Embryonic facial prominence (tissue), 1 donor: Measurements from ENCODE around the gene IMPG2.
A peak's percentile ranks its signal among the peaks of the same experiment; 100 is the strongest.

Experiments
- DNase-seq: peaks from one replicate; pipeline ENCODE4 v3.0.0-alpha.2; 2016; ENCODE audit errors: extremely low spot score

Gene IMPG2

GRCh38 chr3:101240719-101241399, 79.5 kb downstream of the IMPG2 start:
- DNase-seq: no peak

DNA sequence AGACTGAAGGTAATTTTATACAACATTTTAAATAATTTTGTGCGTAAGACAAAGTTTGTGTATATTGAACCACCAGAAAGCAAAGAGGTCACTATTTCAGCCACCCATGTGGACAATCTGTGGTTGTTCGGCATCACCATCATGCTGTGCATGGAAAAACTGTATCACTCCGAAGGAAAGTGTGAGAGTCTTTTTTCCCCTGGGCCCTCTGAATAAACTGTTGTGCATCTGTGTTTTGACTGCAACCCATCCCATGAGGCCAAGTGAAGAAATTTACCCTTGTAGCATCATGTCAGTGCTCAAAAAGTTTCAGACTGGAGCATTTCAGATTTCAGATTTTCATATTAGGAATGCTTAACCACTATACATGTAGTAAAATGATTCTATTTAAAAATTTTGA, 85.3 kb downstream of the IMPG2 start:
- DNase-seq: no peak

- no peak for DNase-seq
Observed at GRCh38 chr3:101230618-101231017, 89.8 kb downstream of the IMPG2 start.

DNA sequence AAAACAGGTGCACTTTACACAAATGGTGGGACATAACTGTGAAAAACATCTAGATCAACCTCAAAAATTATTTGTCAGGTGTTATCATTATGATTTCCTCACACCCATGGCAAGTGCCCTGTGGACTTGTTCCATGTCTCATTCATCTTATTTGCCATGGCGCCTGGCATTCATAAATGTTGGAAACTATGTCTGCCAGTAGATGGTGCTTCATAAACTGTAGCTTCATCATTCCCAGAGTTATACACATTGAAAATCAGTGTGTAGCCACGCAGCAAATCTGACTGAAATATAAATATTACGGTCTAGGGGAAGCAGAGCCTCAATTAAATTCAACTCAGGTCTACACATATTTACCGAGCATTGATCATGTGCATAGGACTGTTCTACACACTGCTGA, 90.7 kb downstream of the IMPG2 start:
- no peak for DNase-seq

DNA sequence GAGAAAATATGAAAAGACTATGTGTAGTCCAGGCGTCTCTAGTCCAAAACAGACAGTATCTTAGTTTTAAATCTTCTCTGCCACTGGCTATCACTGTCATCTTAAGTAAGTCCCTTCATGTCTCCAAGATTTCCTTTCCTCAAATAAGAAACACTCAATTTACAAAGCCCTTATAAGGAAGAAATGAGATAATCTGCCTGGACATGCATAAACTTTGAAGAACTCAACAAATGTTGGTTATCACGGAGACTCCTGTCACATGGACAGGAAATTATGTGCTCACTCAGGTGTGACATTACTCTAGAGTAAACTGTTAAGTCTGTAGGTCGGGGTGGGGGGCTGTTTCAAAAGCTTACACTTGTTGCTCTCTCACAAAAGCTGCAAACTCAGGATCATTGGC, 91.9 kb downstream of the IMPG2 start:
- no peak for DNase-seq

DNA sequence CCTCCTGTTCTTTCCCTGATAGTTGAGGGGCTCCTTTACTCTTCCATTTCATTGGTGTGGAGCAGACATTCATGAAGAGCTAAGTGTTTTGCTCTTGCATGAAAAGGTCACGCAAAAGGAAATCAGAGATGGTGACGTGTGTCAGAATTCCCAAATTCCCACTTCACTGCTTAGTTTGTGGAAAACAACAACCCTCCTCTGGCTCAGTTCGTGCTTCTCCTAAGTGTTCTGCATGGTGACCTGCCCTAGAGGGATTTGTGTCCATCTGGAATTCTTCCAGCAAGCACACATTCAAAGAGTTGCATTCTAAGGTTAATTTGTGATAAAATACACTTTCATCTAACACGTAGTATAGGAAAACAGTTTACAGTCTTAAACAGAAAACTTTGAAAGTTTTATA, 95.6 kb downstream of the IMPG2 start:
- DNase-seq: no peak

- no peak for DNase-seq
Observed at GRCh38 chr3:101223016-101223415, 97.4 kb downstream of the IMPG2 start.

DNA sequence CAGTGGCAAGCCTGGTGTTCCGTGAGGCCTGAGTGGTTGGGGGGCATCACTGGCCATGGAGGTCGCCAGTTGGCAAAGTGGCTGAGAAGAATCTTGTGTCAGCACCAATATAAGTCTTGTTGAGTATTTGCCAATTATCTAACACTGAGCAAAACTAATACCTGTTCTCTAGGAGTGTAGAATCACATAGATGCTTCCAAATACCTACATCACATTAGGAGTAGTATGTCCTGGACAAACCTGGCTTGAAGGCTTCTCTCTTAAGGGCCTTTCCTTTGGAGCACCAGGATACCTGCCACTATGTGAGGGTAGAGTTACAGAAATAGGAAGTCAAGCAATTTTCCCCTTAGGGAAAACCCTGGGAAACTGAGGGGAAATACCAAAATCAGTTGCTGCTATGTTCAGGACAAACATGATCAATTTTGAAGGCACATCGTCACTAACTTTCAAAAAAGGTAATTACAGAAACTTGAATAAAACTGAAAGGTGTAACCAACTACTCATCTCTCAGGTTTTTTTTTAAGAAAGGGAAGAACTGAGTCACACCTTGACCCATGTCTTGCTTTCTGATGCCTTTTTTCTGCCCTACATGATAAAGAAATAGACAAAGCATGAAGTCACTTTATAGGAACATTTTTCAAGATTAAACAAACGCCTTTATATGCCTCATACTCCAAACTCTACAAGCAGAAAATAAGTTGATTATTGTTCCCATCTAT, 100.4 kb downstream of the IMPG2 start:
- DNase-seq: no peak

GRCh38 chr3:101217472-101218245, 102.7 kb downstream of the IMPG2 start:
- no peak for DNase-seq

- no peak for DNase-seq
Observed at GRCh38 chr3:101216710-101217465, 103.5 kb downstream of the IMPG2 start.

- DNase-seq: no peak
Observed at GRCh38 chr3:101212730-101213129, 107.6 kb downstream of the IMPG2 start.

DNA sequence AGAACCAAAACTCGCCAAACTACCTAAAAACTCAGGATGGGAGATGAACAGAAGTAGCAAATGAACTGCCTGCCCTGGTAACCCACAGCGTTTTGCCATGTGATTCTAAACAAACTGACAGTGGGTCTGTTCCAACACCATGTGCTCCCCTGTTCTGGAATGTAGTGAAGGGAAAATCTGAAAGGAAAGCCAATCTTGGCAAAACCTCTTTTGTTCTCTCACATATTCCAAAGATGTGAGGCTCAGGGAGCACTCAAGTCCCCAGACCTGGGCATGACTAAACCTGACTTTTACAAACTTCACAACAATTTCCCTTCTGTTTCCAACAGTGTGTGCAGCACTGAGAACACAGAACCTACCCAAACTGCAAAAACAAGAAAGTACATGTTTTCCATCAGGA, 116.1 kb downstream of the IMPG2 start:
- no peak for DNase-seq

GRCh38 chr3:101203411-101203810, 117.0 kb downstream of the IMPG2 start:
- no peak for DNase-seq

- DNase-seq: no peak
Observed at GRCh38 chr3:101202640-101203039, 117.7 kb downstream of the IMPG2 start.

GRCh38 chr3:101200461-101200860, 119.9 kb downstream of the IMPG2 start:
- DNase-seq: no peak

- peak; percentile 31 for DNase-seq
Observed at GRCh38 chr3:101195951-101196713, 124.2 kb downstream of the IMPG2 start.

GRCh38 chr3:101194392-101194791, 126.0 kb downstream of the IMPG2 start:
- no peak for DNase-seq

DNA sequence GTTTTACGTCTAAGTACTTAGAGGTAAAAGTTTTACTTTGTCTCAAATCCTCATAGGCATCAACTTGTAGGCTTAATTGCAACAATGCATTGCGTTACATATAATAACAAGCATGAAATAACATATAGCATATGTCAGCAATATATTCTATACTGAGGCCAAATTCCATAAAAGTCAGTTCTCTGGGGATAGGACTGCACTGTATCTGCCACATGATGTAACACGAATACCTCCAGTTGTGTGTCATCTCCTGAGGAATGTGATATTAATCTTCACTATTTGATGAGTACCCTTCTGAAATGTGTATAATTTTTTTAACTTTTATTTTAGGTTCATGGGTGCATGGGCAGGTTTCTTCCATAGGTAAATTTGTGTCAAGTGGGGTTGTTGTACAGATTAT, 126.4 kb downstream of the IMPG2 start:
- DNase-seq: no peak

GRCh38 chr3:101189796-101190195, 130.6 kb downstream of the IMPG2 start:
- DNase-seq: no peak

DNA sequence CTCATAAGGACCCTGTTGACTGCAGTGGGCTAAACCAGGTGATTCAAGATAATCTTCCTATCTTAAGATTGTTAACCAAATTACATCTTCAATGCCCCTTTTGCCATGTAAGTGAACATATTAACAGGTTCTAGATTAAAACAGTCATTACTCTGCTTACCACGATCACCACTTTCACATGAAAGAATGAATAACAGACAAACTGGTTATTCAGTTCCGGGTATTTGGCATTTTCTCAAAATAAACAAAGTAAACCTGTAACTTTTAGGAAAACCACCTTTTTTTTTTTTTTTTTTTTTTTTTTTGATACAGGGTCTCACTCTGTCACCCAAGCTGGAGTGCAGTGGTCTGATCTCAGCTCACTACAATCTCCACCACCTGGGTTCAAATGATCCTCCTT, 131.2 kb downstream of the IMPG2 start:
- DNase-seq: no peak

DNA sequence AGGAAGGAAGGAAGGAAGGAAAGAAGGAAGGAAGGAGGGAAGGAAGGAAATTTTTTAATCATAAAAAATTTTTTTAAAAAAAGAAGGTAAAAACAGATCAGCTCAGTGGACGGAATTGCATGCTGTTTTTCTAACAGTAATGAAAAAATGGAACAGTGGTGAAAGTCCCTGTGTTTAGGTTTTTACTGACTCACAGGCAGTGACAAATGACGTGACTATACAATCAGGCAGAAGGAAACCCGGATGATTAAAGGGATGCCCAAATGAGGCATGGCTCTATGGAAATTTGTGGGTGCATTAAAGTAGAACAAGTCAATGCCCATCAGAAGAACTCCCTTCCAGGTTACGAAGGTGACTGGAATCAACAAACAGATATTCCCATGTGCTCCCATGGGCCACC, 135.0 kb downstream of the IMPG2 start:
- no peak for DNase-seq
